Transverse colon (tissue), 3 donors: ENCODE data around the gene ZFPL1.

Experiments used
- POLR2A ChIP-seq: fragments of 450-650 bp; IDR thresholded peaks from one replicate; pipeline ENCODE4 v1.6.1; 2016; ENCODE audit warnings: antibody characterized with exemption, mild to moderate bottlenecking, moderate library complexity
- TF ChIP-seq, protein P1 (sequence below), 5 experiments: fragments of 200-600 bp in 3 of 5; fragments of 450-650 bp in 2 of 5; sonication (generic) in 3 of 5; IDR thresholded peaks; 1 replicate in 2 of 5; 2 replicates in 3 of 5; pipeline ENCODE4 v1.5.1; 2016 to 2017; ENCODE audit warnings: antibody characterized with exemption in 5 of 5, inconsistent platforms in 3 of 5, mild to moderate bottlenecking in 2 of 5, moderate library complexity in 1 of 5

DNA sequence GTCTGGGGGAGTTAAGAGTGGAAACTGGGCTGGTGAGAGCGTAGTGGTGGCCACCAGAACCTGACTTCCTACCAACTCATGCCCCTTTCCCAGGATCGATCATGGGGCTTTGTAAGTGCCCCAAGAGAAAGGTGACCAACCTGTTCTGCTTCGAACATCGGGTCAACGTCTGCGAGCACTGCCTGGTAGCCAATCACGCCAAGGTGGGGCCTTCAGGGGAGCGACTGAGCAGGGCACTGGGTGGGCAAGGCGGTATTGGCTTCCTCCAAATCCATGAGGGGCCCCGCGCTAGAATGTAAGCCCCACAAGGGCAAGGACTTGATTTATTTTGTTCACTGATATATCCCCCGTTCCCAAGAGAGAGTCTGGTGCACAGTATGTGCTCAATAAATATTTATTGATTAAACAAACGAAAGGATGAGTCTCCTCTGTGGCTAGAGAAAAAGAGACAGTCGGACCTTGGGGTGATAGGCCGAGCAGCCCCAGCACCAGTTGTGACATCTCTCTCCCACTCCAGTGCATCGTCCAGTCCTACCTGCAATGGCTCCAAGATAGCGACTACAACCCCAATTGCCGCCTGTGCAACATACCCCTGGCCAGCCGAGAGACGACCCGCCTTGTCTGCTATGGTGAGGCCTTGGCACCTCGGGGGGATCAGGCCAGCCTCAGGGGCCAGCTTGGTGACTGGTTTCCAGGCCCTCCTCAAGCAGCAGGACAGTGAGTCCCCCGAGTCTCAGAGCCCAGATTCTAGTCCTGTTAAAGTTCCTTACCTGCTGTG, 765 bp downstream of the ZFPL1 start:
- TF ChIP-seq, protein P1, sequence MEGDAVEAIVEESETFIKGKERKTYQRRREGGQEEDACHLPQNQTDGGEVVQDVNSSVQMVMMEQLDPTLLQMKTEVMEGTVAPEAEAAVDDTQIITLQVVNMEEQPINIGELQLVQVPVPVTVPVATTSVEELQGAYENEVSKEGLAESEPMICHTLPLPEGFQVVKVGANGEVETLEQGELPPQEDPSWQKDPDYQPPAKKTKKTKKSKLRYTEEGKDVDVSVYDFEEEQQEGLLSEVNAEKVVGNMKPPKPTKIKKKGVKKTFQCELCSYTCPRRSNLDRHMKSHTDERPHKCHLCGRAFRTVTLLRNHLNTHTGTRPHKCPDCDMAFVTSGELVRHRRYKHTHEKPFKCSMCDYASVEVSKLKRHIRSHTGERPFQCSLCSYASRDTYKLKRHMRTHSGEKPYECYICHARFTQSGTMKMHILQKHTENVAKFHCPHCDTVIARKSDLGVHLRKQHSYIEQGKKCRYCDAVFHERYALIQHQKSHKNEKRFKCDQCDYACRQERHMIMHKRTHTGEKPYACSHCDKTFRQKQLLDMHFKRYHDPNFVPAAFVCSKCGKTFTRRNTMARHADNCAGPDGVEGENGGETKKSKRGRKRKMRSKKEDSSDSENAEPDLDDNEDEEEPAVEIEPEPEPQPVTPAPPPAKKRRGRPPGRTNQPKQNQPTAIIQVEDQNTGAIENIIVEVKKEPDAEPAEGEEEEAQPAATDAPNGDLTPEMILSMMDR (IDR thresholded peaks at IDR 0.05): no peak
- TF ChIP-seq POLR2A: no peak
